Motor neuron (in vitro differentiated cells): ENCODE measurements around the gene ZFAND3. TPM values are rescaled to one million over a fixed set of nuclear protein-coding genes. Genes with fewer than 3 reads are reported as not detected.
"Not testable (repeated sequence)": the region's sequence is repeated elsewhere in the genome, so short reads cannot be mapped to it uniquely, and the experiment has no call there.

ENCODE experiments used
- ATAC-seq, 8 experiments: fragments of 200-7000 bp; cut with Tn5 transposase; replicated peaks in 6 of 8; 2 replicates each; pipeline ENCODE4 v1.8.0; 2021; ENCODE audit warnings: mild to moderate bottlenecking in 8 of 8, moderate library complexity in 8 of 8
- H3K27ac ChIP-seq, 2 donors: fragments of 250-450 bp; sonication (Bioruptor Pico); 2 replicates each; pipeline ENCODE4 v1.9.0; 2021; ENCODE audit warnings: antibody characterized with exemption in 2 of 2, mild to moderate bottlenecking in 2 of 2, moderate library complexity in 1 of 2
- H3K4me1 ChIP-seq, 2 donors: fragments of 250-450 bp; sonication (Bioruptor Pico); replicated peaks in 1 of 2; 2 replicates each; pipeline ENCODE4 v1.6.1; 2021; ENCODE audit warnings: antibody characterized with exemption in 2 of 2, mild to moderate bottlenecking in 2 of 2, moderate library complexity in 1 of 2
- H3K4me3 ChIP-seq, 5 donors: fragments of 250-450 bp; sonication (Bioruptor Pico); 2 replicates each; pipeline ENCODE4 v1.9.0; 2021; ENCODE audit warnings: antibody characterized with exemption in 5 of 5, mild to moderate bottlenecking in 5 of 5, moderate library complexity in 4 of 5
- WGBS, 10 experiments: fragments of 450-650 bp; shearing (Covaris generic); methylation state at CpG; one replicate each; pipeline ENCODE4 v1.0.0; 2022; 5-methylcytosine and 5-hydroxymethylcytosine counted together
- in situ Hi-C, 9 experiments: fragments of 400-800 bp; cut with MboI; loops; one replicate each; pipeline ENCODE4 v1.15.0; 2021; ENCODE audit warnings: low sequenced_read_pairs in 9 of 9, low pct_unique_long_range_greater_than_20kb in 2 of 9; ENCODE audit not compliant: unreplicated experiment in 9 of 9
- total RNA-seq, 8 experiments: library from RNA; unstranded; fragments of 300-600 nt; gene quantifications; 2 replicates each; pipeline versions ENCODE4 v1.2.3 to v1.2.4, GENCODE V29; 2022

Gene ZFAND3
- total RNA-seq, 8 experiments from 2014 or later, result 21.2 to 54.1 (median 39.2) TPM

- in situ Hi-C loops, result no loop called here
- H3K4me3 ChIP-seq, result no peak overlapping the region
- peaks cover 4 to 13% of the 10 kb centered on the region in 2 donors for H3K4me1 ChIP-seq
- 67 to 100% (median 92%) methylated on average over 1 of the region's 1 CpG; no CpG with 5 or more reads in 5 of the 10 experiments for WGBS, 10 experiments
- ATAC-seq, result peak in 1 of 8 experiments; percentile 62
- no peak overlapping the region for H3K27ac ChIP-seq
Measured at GRCh38 chr6:38033442-38033982, 214.0 kb downstream of the ZFAND3 start.

GRCh38 chr6:38034274-38034914 is 214.9 kb downstream of the ZFAND3 start:
- peak in 2 of 8 experiments; percentile 31 to 45 for ATAC-seq
- H3K4me3 ChIP-seq, result no peak overlapping the region
- no peak overlapping the region for H3K27ac ChIP-seq
- in situ Hi-C loops, result no loop called here
- peaks cover 4 to 13% of the 10 kb centered on the region in 2 donors for H3K4me1 ChIP-seq
- WGBS, 10 experiments, result 0 to 100% (median 81%) methylated on average over 1 of the region's 1 CpG

GRCh38 chr6:38035478-38035877 is 216.0 kb downstream of the ZFAND3 start:
- Histone ChIP-seq H3K27ac (no peak overlapping the region), H3K4me3 (no peak overlapping the region), H3K4me1 (peaks cover 4 to 13% of the 10 kb centered on the region in 2 donors)
- in situ Hi-C loops, result no loop called here
- no peak for ATAC-seq
- 90 to 100% (median 95%) methylated on average over 1 of the region's 1 CpG; no CpG with 5 or more reads in 6 of the 10 experiments for WGBS, 10 experiments

GRCh38 chr6:38039502-38039901 is 220.0 kb downstream of the ZFAND3 start:
- Histone ChIP-seq H3K4me1 (peaks cover 0 to 4% of the 10 kb centered on the region in 2 donors), H3K4me3 (no peak overlapping the region), H3K27ac (no peak overlapping the region)
- WGBS, 10 experiments, result 0 to 100% (median 95%) methylated on average over 1 to 2 of the region's 2 CpGs
- peak in 1 of 8 experiments; percentile 38 for ATAC-seq
- in situ Hi-C loops, result no loop called here

GRCh38 chr6:38040254-38040653 is 220.7 kb downstream of the ZFAND3 start:
- WGBS, 10 experiments, result 15 to 100% (median 93%) methylated on average over 1 of the region's 1 CpG; no CpG with 5 or more reads in 2 of the 10 experiments
- H3K27ac ChIP-seq, result no peak overlapping the region
- in situ Hi-C loops, result no loop called here
- H3K4me1 ChIP-seq, result peaks cover 0 to 4% of the 10 kb centered on the region in 2 donors
- ATAC-seq, result no peak
- H3K4me3 ChIP-seq, result no peak overlapping the region

- ATAC-seq, result no peak
- in situ Hi-C loops, result no loop called here
- Histone ChIP-seq H3K4me1 (peaks cover 0 to 4% of the 10 kb centered on the region in 2 donors), H3K4me3 (no peak overlapping the region), H3K27ac (no peak overlapping the region)
- WGBS, 10 experiments, result 75 to 100% (median 81%) methylated on average over 1 of the region's 3 CpGs; no CpG with 5 or more reads in 6 of the 10 experiments
Measured at GRCh38 chr6:38043259-38043753, 223.8 kb downstream of the ZFAND3 start.

- no peak for ATAC-seq
- Histone ChIP-seq H3K4me3 (no peak overlapping the region), H3K4me1 (peaks cover 0 to 2% of the 10 kb centered on the region in 2 donors), H3K27ac (no peak overlapping the region)
- in situ Hi-C loops, result no loop called here
- 80 to 100% (median 90%) methylated on average over 1 to 6 of the region's 6 CpGs for WGBS, 10 experiments
Measured at GRCh38 chr6:38045701-38046305, 226.3 kb downstream of the ZFAND3 start.

- in situ Hi-C loops, result no loop called here
- ATAC-seq, result no peak
- H3K4me1 ChIP-seq, result peaks cover 0 to 2% of the 10 kb centered on the region in 2 donors
- no peak overlapping the region for H3K27ac ChIP-seq
- no peak overlapping the region for H3K4me3 ChIP-seq
- WGBS, 10 experiments, result 66 to 100% (median 92%) methylated on average over 1 to 4 of the region's 4 CpGs; no CpG with 5 or more reads in 1 of the 10 experiments
Measured at GRCh38 chr6:38047562-38047961, 228.0 kb downstream of the ZFAND3 start.

GRCh38 chr6:38049861-38050397 is 230.4 kb downstream of the ZFAND3 start:
- H3K4me1 ChIP-seq, H3K4me3 ChIP-seq, in situ Hi-C loops, ATAC-seq, H3K27ac ChIP-seq: not testable (repeated sequence)
- 84 to 100% (median 97%) methylated on average over 1 to 6 of the region's 9 CpGs; no CpG with 5 or more reads in 6 of the 10 experiments for WGBS, 10 experiments

GRCh38 chr6:38051819-38052434 is 232.4 kb downstream of the ZFAND3 start:
- WGBS, 10 experiments, result 92 to 100% (median 100%) methylated on average over 1 of the region's 1 CpG; no CpG with 5 or more reads in 5 of the 10 experiments
- peak in 1 of 8 experiments; percentile 14 for ATAC-seq
- Histone ChIP-seq H3K27ac (no peak overlapping the region), H3K4me3 (no peak overlapping the region), H3K4me1 (peaks cover 0 to 2% of the 10 kb centered on the region in 2 donors)
- in situ Hi-C loops, result no loop called here

GRCh38 chr6:38054527-38055202 is 235.1 kb downstream of the ZFAND3 start:
- ATAC-seq, result peak in 1 of 8 experiments; percentile 72
- Histone ChIP-seq H3K4me1 (peaks cover 0 to 2% of the 10 kb centered on the region in 2 donors), H3K27ac (no peak overlapping the region), H3K4me3 (no peak overlapping the region)
- WGBS, 10 experiments, result 51 to 100% (median 92%) methylated on average over 2 to 4 of the region's 4 CpGs
- in situ Hi-C loops, result no loop called here

- in situ Hi-C loops, result no loop called here
- ATAC-seq, result no peak
- no peak overlapping the region for H3K4me3 ChIP-seq
- no peak overlapping the region for H3K27ac ChIP-seq
- WGBS, 10 experiments, result 90 to 100% (median 100%) methylated on average over 1 of the region's 1 CpG; no CpG with 5 or more reads in 6 of the 10 experiments
- peaks cover 0 to 2% of the 10 kb centered on the region in 2 donors for H3K4me1 ChIP-seq
Measured at GRCh38 chr6:38055203-38055589, 235.7 kb downstream of the ZFAND3 start.
